HEK293T (cell line): ENCODE data around the gene MMP25.
A peak's percentile ranks its signal among the peaks of the same experiment; 100 is the strongest.

Experiments used
- ARNT ChIP-seq: fragments of 450-650 bp; IDR thresholded peaks from 2 replicates; pipeline ENCODE4 v1.6.1; 2017; ENCODE audit warnings: mild to moderate bottlenecking
- BHLHE40 ChIP-seq: fragments of 450-650 bp; IDR thresholded peaks from 2 replicates; pipeline ENCODE4 v1.6.1; 2016; ENCODE audit warnings: mild to moderate bottlenecking, moderate library complexity, borderline replicate concordance
- ELF4 ChIP-seq: fragments of 450-650 bp; IDR thresholded peaks from 2 replicates; pipeline ENCODE4 v1.6.1; 2017; ENCODE audit warnings: antibody characterized with exemption
- FOXA1 ChIP-seq: fragments of 450-650 bp; IDR thresholded peaks from 2 replicates; pipeline ENCODE4 v1.6.1; 2016; ENCODE audit warnings: mild to moderate bottlenecking
- FOXK2 ChIP-seq: fragments of 450-650 bp; IDR thresholded peaks from 2 replicates; pipeline ENCODE4 v1.6.1; 2016; ENCODE audit warnings: mild to moderate bottlenecking
- FOXM1 ChIP-seq: fragments of 450-650 bp; IDR thresholded peaks from 2 replicates; pipeline ENCODE4 v1.6.1; 2017; ENCODE audit warnings: mild to moderate bottlenecking, borderline replicate concordance
- HDGF ChIP-seq: fragments of 450-650 bp; IDR thresholded peaks from 2 replicates; pipeline ENCODE4 v1.6.1; 2017; ENCODE audit warnings: antibody characterized with exemption, borderline replicate concordance
- L3MBTL2 ChIP-seq: fragments of 450-650 bp; conservative IDR thresholded peaks from 2 replicates; pipeline ENCODE4 v1.6.1; 2016; ENCODE audit warnings: mild to moderate bottlenecking
- PKNOX1 ChIP-seq: fragments of 450-650 bp; IDR thresholded peaks from 2 replicates; pipeline ENCODE4 v1.6.1; 2016
- SP1 ChIP-seq: fragments of 450-650 bp; IDR thresholded peaks from 2 replicates; pipeline ENCODE4 v1.6.1; 2017
- SUZ12 ChIP-seq: fragments of 450-650 bp; IDR thresholded peaks from 2 replicates; pipeline ENCODE4 v1.6.1; 2016; ENCODE audit warnings: mild to moderate bottlenecking
- TARDBP ChIP-seq: fragments of 450-650 bp; IDR thresholded peaks from 2 replicates; pipeline ENCODE4 v1.6.1; 2016

GRCh38 chr16:3106205-3106928 lies 60.0 kb downstream of the MMP25 start:
- TF ChIP-seq FOXM1 (no peak), L3MBTL2 (peak; percentile 69), BHLHE40 (no peak), SP1 (no peak), FOXK2 (no peak), ARNT (no peak), PKNOX1 (no peak), ELF4 (no peak; the same call in 1 of the 2 replicates), TARDBP (no peak), HDGF (peak; percentile 88; the same call in 1 of the 2 replicates), FOXA1 (no peak), SUZ12 (no peak)
